ENCODE data around the gene KHSRP.
A peak's percentile ranks its signal among the peaks of the same experiment; 100 is the strongest.

Gene KHSRP

GRCh38 chr19:6459262-6460098, 34.9 kb upstream of the KHSRP start, which contains the start of gene SLC25A23:
Gene SLC25A23 (minus strand): TSS chr19:6459792. CDS start chr19:6459628, 164 bp downstream.
- DNase-seq (ENCODE audit: low spot score), result peak; percentile 92
- TF ChIP-seq CTCF (IDR thresholded peaks at IDR 0.05; ENCODE audit: borderline replicate concordance, control extremely low read depth, extremely low read depth, insufficient read depth, missing control alignments), result no peak
- in situ Hi-C loops (cut with MboI; ENCODE audit: low sequenced_read_pairs, unreplicated experiment), result no loop called here

GRCh38 chr19:6458695-6459261, 34.2 kb upstream of the KHSRP start:
- DNase-seq (ENCODE audit: low spot score), result peak; percentile 47
- no peak for TF ChIP-seq CTCF (IDR thresholded peaks at IDR 0.05; ENCODE audit: borderline replicate concordance, control extremely low read depth, extremely low read depth, insufficient read depth, missing control alignments)
- in situ Hi-C loops (cut with MboI; ENCODE audit: low sequenced_read_pairs, unreplicated experiment), result no loop called here

- in situ Hi-C loops (cut with MboI; ENCODE audit: low sequenced_read_pairs, unreplicated experiment), result no loop called here
- peak; percentile 72 for DNase-seq (ENCODE audit: low spot score)
- no peak for TF ChIP-seq CTCF (IDR thresholded peaks at IDR 0.05; ENCODE audit: borderline replicate concordance, control extremely low read depth, extremely low read depth, insufficient read depth, missing control alignments)
These were observed 33.5 kb upstream of the KHSRP start for GRCh38 chr19:6457958-6458694.

GRCh38 chr19:6455924-6456323, 31.3 kb upstream of the KHSRP start:
- no peak for DNase-seq (ENCODE audit: low spot score)
- in situ Hi-C loops (cut with MboI; ENCODE audit: low sequenced_read_pairs, unreplicated experiment), result no loop called here
- no peak for TF ChIP-seq CTCF (IDR thresholded peaks at IDR 0.05; ENCODE audit: borderline replicate concordance, control extremely low read depth, extremely low read depth, insufficient read depth, missing control alignments)

GRCh38 chr19:6453951-6454565, 29.4 kb upstream of the KHSRP start:
- in situ Hi-C loops (cut with MboI; ENCODE audit: low sequenced_read_pairs, unreplicated experiment), result no loop called here
- no peak for TF ChIP-seq CTCF (IDR thresholded peaks at IDR 0.05; ENCODE audit: borderline replicate concordance, control extremely low read depth, extremely low read depth, insufficient read depth, missing control alignments)

GRCh38 chr19:6452899-6453298, 28.3 kb upstream of the KHSRP start:
- TF ChIP-seq CTCF (IDR thresholded peaks at IDR 0.05; ENCODE audit: borderline replicate concordance, control extremely low read depth, extremely low read depth, insufficient read depth, missing control alignments), result no peak
- no peak for DNase-seq (ENCODE audit: low spot score)
- in situ Hi-C loops (cut with MboI; ENCODE audit: low sequenced_read_pairs, unreplicated experiment), result no loop called here

More at GRCh38 chr19:6453951-6454565, 29.4 kb upstream of the KHSRP start:
- no peak for DNase-seq (ENCODE audit: low spot score)
